Endometrial microvascular endothelial cells (primary cell): ENCODE results near the gene ZCRB1. TPM values are rescaled to one million over a fixed set of nuclear protein-coding genes. Genes with fewer than 3 reads are reported as not detected.

ENCODE experiments used
- in situ Hi-C: cut with HindIII; loops from 2 replicates; pipeline ENCODE4 v1.10.0; 2017; ENCODE audit warnings: low sequenced_read_pairs, low pct_unique_long_range_greater_than_20kb; ENCODE audit errors: inconsistent ontology term
- total RNA-seq: library from RNA; depleted of rRNA; stranded (reverse); fragments of >200 nt; gene quantifications from one replicate; pipeline ENCODE4 v1.2.3, GENCODE V29; 2015; ENCODE audit errors: inconsistent ontology term

The ZCRB1 gene
- total RNA-seq, 1 donor from 2014 or later = 8.2 TPM

GRCh38 chr12:42285431-42285830, 40.5 kb downstream of the ZCRB1 start:
- in situ Hi-C loops = no loop called here

- in situ Hi-C loops = no loop called here
Measured at GRCh38 chr12:42284876-42285275, 41.0 kb downstream of the ZCRB1 start.

GRCh38 chr12:42284157-42284556, 41.7 kb downstream of the ZCRB1 start:
- in situ Hi-C loops = no loop called here

GRCh38 chr12:42283739-42284138, 42.2 kb downstream of the ZCRB1 start:
- in situ Hi-C loops = no loop called here

- in situ Hi-C loops = no loop called here
Measured at GRCh38 chr12:42282294-42282693, 43.6 kb downstream of the ZCRB1 start.

- in situ Hi-C loops = no loop called here
Measured at GRCh38 chr12:42281844-42282243, 44.0 kb downstream of the ZCRB1 start.

GRCh38 chr12:42281278-42281677, 44.6 kb downstream of the ZCRB1 start:
- in situ Hi-C loops = no loop called here

- in situ Hi-C loops = no loop called here
Measured at GRCh38 chr12:42278128-42278510, 47.8 kb downstream of the ZCRB1 start.

- in situ Hi-C loops = no loop called here
Measured at GRCh38 chr12:42277396-42278127, 48.3 kb downstream of the ZCRB1 start.

GRCh38 chr12:42275499-42275898, 50.4 kb downstream of the ZCRB1 start:
- in situ Hi-C loops = no loop called here

- in situ Hi-C loops = no loop called here
Measured at GRCh38 chr12:42273706-42274105, 52.2 kb downstream of the ZCRB1 start.

GRCh38 chr12:42270596-42270995, 55.3 kb downstream of the ZCRB1 start:
- in situ Hi-C loops = no loop called here

- in situ Hi-C loops = no loop called here
Measured at GRCh38 chr12:42267413-42268190, 58.3 kb downstream of the ZCRB1 start.

GRCh38 chr12:42266579-42267230, 59.2 kb downstream of the ZCRB1 start:
- in situ Hi-C loops = no loop called here

GRCh38 chr12:42262271-42262670, 63.6 kb downstream of the ZCRB1 start:
- in situ Hi-C loops = no loop called here

Other genes with a start within 250 kb of the ZCRB1 start
- gene GXYLT1, start 181.2 kb downstream of the ZCRB1 start, total RNA-seq = 23.5 TPM
- 11.7 TPM for gene YAF2, start 87.8 kb downstream of the ZCRB1 start, total RNA-seq
- 57.1 TPM for gene PPHLN1, start 73 bp upstream of the ZCRB1 start, total RNA-seq